RPMI8226 (cell line): ENCODE measurements around the gene KLHDC4.

ENCODE experiments used
- DNase-seq: peaks from one replicate; pipeline ENCODE4 v3.0.0-alpha.2; 2015

Gene KLHDC4

DNA sequence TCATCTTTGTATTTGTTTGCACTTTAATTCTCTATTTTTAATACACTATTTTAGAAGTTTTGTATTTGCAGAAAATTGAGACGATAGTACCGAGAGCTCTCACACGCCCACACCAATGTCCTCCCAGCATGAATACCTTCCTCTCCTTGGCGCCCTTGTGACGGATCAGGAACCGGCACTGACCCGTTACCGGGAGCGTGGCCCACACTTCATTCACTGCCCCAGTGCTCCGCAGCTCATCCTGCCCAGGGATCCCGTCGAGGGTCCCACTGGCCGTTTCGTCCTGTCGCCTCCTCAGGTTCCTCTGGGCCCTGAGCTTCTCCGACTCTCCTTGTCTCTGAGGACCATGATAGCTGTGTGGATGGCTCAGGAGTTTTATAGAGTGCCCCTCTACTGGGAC is 50.6 kb downstream of the KLHDC4 start:
- DNase-seq, result no peak

DNA sequence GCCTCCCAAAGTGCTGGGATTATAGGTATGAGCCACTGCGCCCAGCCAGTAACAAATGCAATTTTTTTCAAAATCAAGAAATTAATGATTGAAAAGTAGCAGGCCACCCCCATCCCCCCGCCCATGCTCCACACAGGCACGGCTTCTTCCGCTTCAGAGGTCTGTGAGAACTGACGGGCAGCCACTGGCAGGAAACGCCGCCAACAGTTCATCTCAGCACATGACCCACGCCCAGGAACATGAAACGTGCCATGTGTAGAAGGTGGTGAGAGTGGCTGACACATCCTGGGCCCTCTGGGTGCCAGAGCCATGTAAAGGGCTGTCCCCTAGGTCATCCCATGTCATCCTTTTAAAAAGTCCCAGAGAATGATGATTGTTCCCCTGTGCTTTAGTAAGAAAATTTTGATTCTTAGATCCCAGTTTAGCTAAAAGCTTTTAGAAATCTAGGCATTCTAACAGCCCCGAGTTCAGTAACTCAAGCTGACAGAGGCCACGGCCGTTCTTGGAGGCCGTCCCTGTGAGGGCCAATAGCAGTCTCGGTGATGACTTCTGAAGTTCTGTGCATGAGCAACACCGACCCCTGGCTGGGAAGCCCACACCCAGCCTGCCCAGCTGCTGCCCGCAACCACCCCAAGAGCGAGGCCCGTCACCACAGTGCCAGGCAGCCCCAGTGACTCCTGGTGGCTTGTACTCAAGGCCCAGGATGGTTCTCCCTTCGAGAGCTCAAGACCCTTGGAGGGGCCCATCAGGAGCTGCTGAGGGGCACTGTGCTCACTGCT is 52.1 kb downstream of the KLHDC4 start:
- DNase-seq, result no peak

DNA sequence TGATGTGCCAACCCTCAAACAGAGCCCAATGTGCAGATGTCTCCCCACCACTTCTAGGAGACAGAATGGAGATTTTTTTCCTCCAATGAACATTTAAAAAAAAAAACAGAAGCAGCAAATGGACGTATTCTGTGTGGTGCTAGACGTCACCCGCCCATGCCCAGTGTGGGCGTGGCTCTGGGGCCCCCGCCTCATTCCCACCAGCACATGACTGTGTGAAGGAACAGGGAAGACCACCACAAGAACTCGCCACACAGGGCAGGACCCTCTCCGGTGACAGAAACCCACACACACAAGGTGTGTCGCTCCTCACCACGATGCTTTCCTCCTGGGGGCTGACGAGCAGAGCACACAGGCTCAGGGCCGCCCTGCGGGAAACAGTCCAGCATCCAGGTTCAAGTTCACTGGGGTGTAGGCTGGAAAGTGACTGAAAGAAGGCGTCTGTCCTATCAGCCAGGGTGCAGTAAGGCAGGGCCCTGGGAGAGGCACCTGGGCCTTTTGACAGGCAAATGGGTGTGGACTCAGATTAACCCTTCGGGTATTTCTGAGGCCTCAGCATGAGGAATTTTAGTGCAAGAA is 53.5 kb downstream of the KLHDC4 start:
- DNase-seq, result no peak

DNA sequence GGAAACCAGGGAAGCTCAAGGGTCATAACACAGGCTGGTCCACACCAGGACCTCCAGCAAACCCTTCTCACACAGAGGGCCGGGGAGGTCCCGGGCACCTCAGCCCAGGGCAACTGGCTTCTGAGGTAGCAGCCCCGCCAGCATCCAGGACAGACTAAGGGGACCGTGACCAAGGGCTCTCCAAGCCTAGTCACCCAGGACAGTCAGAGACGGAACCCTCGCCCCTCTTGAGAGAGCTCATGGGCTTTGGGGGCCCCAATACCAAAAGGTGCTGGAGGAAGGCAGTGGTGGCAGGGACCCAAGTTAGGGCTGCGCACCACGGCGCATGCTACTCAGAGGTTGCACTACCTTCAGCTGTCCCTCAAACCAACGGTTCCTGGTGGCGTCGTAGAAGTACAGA is 54.9 kb downstream of the KLHDC4 start:
- DNase-seq, result no peak

DNA sequence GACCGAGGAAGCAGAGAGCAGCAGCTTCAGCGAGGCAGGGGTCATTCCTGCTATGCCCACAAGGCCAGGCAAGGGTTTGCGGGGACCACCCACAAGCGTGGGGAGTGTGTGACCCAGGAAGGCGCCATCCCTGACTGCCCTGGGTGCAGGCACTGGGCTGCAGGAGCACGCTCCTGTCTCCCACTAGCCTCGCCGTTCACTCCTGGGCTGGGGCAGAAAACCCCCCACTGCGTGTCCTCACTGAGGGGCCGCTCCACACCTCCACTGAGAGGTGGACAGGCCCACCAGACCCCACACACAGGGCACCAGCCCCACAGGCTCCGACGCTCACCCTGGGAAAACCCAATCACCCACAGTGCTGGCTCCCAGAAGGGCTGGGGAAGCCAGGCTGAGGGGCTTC is 56.1 kb downstream of the KLHDC4 start:
- DNase-seq, result no peak

DNA sequence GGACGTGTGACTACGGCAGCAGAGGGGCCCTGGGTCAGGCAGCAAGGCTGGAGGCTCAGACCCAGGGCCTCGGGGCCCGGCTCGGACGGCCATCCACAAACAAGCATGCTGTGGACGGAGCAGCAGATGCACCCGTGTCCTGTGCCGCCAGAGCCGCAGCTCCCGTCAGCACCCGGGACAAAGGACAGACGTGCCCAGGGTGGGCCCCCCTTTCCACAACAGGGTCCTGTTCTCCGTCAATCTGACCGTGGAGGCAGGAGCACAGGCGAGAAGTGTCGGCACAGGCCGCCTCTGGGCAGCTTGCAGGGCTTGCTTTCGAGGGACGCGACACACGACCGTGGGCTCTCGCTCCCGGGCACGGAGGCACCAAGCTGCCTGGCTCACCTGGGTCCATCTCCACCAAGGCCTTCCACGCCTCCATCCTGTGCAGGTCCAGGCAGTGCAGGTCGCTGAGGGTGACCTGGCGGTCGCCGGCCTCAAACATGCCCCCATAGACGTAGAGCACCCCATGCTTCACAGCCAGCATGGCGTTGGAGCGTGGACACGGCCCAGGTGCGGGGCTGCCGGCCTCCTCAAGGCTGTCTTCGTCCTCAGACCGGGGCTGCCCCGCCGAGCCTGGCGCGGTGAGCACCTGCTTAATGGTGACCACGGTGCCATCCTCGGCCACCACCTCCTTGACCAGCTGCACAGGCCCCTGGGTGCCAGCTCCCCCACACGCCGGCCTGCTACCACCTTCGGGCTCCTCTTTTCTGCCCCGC is 56.7 kb downstream of the KLHDC4 start:
- DNase-seq, result no peak

DNA sequence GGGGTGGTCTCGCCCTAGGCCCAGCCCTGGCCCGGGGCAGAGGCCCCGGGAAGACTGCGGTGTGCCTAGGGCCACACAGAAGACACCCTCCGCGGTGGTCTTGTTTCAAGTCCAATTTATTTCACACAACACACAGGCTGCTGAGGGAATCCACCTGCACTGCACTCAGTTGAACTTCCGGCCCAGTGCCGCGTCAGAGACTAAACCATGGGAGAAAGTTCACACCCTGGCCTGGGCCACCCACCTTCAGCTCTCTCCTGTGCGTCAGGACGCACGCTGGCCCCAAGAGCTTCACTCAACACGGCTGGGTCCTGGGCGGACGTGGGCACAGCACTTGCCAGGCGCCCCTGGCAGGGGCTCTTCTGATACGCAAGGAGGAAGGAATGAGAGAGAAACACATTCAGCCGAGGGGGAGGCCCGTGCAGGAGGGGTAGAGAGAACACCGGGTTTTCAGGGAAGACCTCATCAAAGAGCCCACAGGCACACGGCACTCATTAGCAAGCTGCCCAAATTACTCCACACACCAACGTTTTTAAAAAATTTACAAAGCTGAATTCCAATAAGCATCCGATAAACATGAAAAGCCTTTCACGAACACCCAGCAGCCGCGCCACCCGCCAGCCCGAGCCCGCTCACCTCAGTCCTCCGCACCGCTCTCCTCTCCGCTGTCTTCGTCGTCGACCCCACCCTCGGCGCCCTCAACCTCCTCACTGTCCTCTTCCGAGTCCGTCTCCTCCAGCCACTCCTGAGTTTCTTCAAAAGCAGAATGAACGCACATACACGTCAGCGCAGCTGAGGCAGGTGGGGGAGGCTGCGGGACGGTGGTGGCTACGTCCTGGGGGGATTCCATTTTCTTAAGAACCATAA is 57.8 kb downstream of the KLHDC4 start:
- DNase-seq, result no peak

DNA sequence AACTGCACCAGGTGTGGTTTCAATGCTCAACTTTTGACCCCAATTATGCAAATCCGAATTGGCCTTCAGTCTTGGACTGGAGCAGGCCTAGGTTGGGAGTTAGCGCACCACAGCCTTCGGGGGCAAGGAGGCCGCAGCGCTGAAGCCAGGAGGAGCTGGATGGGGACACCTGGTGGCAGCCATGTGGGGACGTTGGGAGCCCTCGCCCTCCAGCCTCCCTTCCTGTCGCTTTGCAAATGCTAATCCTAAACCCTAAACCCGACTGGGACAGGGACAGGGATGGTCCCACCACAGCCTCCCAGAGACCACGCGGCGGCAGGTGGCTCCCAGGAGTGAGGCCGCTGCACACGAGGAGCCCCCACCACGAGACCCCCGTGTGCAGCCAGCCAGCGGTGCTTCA is 58.7 kb downstream of the KLHDC4 start:
- no peak for DNase-seq

DNA sequence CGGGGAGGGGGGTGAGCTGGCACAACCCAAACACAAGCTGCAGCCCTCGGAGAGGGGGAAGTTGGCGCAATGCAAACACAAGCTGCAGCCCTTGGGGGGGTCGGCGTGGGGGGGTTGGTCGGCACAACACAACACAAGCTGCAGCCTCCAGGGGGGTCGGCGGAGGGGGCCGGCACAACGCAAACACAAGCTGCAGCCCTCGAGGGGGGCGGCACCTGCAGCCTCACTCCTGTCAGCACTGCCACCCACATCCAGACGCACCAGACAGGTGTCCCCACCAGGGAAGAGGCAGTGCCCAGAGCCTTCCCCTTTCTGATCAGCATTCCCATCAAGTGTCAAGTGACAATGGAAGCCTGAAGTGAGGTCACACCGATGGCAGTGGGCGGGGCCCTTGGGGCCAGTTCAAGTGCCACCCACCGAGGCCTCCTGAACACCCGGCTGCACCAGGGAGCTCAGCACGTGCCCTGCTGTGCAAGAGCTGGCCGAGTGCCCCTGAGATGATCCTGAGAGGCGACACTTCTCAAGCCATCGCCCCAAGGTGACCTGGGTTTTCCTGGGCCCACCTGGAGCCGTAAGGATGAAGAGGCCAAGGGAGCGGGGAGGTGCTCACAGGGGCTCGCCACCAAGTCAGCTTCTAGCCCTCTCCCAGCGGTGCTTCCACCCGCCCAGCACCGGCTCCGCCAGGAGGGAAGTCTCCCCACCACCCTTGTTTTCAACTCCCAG is 59.3 kb downstream of the KLHDC4 start:
- no peak for DNase-seq

DNA sequence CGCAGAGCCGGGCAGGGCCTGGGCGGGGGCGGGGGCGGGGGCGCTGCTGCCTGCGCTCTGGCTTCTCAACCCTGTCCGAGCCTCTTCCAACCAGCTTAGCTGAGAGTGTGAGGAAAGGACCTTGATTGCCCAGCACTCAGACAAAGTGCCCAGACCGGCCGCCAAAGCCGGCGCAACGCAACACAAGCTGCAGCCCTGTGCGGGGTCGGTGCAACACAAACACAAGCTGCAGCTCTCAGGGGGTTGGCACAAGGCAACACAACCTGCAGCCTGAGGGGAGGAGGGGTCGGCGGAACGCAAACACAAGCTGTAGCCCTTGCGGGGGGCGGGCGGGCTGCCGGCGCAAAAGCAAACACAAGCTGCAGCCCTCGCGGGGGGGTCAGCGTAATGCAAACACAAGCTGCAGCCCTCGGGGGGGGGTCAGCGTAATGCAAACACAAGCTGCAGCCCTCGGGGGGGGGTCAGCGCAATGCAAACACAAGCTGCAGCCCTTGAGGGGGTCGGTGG is 60.0 kb downstream of the KLHDC4 start:
- no peak for DNase-seq

DNA sequence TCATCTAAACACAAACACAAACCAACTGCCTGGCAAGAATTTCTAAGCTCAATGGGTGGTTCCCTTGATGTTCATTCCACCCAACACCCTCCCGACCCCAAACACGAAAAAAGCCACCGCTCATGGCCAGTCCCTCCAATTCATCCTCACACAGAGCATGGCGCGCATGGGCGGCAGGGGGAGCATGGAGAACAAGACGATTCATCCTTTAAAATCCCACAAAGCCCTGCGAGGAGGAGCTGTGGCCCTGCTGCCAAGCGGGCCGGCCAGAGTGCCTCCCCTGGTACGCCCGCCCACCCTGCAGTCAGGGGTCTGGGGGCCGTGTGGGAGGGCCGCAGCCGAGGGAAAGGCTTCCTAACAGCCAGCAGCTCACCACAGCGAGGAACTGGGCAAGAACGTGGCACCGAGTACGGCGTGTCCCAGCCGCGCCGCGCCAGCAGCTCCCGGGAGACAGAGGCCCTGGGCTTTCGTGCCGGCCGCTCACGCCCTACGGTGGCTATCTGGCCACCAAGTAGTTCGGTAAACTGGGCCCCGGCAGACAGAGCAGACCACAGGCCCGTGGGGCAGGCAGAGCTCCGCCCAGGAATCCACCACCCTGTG is 60.9 kb downstream of the KLHDC4 start:
- DNase-seq, result no peak

DNA sequence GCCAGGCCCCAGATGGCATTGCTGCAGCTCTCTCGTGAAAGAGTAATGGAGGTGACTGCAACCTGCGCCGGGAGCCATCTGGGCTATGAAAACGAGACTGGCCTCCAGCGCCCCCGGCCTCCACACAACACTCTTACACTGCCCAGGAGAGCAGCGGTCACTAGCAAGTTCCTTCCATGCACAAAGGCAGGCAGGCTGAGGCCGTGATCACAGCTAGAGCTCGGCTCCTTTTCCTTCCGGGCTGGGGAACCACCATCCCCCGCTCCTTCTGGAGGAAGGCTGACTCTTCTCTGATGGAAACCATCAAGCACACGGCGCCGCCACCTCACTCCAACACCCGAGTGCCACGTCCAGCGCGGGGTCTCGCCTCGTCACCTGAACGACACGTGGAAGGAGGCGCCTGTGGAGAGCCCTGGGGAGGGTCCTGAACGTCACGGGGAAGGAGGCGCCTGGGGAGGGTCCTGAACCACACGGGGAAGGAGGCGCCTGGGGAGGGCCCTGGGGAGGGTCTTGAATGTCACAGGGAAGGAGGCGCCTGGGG is 61.9 kb downstream of the KLHDC4 start:
- DNase-seq, result no peak

DNA sequence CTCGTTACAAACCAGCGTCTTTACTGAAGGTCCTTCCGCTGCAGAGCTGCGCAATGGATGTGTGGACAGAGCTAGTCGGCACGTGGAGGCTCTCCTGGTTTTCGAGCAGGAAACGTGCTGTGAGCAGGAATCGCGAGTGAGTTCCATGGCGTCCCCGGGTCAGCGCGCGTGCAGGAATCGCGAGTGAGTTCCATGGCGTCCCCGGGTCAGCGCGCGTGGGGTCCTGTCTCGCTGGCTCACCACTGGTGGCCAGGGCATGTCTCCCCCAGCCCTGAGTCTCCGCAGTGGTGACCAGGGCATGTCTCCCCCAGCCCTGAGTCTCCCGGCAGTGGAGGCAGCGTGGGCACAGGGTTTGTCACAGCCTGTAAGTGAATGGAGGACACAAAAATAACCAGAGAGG is 62.7 kb downstream of the KLHDC4 start:
- no peak for DNase-seq

DNA sequence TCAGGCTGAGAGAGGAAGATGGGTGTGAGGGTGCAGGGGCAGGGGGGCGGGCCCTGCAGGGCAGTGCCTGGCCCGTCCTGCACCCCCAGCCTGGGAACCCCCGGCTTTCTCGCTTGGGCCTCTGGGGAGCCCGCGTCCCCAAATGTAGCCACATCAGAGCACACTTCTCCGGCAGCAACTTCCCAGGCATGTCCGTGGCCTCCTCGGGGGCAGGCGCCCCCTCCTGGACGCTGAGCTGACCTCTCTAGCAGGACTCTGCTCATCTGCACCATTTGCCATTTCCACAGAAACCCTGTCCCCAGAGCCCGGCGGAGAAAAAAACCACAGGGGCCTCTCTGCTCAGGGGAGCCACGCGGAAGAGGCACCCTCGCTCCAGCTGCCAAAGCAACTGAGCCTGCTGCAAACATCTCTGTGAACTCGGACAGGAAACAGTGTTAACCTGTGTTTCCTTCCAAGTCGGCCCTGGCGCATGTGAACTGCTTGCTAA is 63.4 kb downstream of the KLHDC4 start:
- no peak for DNase-seq

DNA sequence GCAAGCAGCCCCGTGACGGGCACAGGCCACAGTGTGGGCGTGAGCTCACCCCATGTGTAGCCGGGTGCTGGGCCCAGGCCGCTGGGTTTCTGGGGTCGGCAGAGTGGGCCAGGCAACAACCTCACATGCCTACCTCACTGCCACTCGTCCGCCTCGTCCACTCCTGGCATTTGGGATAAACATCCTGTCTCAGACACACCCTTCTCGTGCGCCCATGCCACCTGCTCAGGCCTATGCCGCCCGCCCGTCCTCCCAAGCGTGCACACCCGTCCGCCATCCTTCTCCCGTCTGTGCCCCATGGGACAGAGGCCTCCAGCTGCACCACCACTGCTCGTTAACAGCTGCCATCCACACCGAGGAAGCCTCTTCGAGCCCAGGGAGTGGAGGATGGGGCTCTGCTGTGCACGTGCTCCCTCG is 64.3 kb downstream of the KLHDC4 start:
- DNase-seq, result no peak

DNA sequence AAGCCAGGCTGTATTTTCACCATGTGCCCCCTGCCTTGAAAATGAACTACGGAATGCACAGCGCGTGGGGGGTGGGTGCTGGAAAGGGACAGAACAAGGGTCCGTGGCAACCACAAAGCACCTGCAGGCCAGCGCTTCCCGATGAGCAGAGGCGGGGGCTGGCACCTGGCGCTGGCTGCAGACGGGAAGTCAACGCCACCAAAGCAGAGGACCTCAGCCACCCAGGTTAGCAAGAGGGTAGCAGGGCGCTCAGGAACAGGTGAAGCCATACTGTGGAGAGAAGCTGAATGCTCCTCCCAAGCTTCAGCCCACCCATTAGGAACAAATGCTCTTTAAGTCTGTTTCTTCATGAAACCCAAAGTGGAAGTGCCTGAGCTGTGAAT is 64.7 kb downstream of the KLHDC4 start:
- no peak for DNase-seq

DNA sequence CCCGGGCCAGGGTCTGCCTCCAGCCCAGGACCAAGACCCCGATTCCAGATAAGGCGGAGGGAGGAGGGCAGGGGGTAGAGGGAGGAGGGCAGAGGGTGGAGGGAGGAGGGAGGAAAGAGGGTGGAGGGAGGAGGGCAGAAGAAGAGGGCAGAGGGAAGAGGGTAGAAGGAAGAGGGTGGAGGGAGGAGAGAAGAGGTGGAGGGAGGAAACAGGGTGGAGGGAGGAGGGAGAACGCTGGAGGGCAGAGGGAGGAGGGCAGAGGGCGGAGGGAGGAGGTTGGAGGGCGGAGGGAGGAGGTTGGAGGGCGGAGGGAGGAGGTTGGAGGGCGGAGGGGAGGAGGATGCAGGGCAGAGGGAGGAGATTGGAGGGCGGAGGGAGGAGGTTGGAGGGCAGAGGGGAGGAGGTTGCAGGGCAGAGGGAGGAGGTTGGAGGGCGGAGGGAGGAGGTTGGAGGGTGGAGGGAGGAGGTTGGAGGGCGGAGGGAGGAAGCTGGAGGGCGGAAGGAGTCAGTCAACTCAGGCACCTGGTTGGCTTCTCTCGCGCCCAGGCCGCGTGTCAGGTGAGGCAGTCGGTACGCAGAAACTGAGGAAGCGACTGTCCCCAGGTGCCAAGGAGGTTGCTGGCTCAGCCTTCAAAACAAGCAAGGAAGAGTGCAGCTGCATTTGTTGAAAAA is 65.2 kb downstream of the KLHDC4 start:
- no peak for DNase-seq

DNA sequence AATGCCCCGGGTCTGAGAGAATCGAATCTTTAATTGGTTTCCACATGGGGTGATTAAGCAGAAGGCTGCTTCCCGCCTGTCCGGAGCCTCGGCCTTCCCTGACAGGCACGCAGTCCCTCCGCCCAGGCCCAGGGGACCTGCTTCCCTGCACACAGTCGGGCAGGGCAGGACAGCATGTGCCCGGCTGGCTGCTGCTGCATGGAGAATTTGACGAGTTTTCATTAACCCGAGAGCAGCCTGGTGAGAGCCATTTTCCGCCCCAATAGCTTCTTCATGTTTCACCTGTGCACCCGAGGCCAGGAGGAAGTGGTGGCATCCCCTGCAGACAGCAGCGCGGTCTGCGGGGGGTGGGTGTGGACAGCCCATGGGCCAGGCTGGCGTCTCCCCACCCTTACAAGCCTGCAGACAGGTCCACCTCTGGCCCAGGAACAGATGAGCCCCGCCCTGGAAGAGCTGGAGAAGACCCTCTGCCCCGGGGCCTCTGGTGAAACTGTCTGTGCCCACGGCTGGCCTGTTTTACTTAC is 67.0 kb downstream of the KLHDC4 start:
- DNase-seq, result no peak

DNA sequence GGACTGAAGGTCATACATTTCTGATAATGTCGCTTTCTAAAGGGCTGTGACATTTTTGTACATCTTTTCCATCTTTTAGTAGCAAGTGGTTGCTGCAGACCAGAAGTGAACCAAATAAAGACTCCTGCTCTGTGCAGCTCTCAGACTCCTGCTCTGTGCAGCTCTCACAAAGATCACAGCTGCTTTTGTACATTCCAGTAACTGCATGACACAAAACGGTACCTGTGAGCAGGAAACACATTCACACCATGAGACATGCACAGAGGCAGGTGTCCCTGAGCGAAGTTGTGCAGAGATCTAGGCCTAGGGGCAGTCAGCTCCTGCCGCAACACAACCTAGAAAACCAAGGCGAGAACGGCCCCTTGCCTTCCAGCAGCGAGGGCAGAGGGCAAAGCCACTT is 67.5 kb downstream of the KLHDC4 start:
- DNase-seq, result no peak

DNA sequence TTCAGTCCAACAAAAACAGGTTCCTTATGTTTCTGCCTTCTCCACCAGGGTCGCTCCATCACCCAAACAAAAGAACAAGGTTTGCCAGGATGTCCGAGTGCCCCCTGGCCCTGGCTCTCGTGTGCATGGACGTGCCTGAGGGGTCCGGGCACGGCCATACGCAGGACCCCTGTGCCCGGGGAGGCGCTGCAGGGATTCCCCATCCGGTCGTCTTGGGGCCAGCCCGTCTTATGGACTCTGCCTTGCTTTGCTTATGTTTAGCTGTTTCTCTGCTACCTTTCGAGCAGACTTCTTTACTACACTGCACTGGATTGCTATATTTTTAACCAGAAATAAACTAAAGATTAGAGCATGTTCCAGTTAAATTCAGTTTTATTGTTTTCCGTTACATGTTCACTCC is 68.0 kb downstream of the KLHDC4 start:
- DNase-seq, result no peak

DNA sequence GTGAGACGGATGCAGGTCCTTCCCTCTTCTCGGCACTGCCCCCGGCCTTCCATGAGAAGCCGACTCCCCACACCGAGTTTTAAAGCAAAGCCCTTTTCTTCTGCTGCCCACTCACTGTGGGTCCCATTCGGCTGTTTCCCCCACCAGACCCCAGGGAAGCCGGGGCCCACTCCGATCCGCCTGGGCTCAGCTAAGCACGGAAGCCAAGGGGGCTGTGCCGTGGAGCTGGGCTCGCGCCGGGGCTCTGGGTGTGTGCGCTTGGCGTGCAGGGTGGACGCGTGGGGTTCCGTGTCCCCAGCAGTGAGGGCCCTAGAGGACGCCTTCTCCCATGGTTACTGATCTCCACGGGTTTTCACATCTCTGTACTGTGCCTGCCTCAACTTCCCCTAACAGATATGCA is 68.5 kb downstream of the KLHDC4 start:
- DNase-seq, result no peak
